ENCODE measurements around the gene CBLIF.

GRCh38 chr11:59866397-59866796 is 21.1 kb upstream of the CBLIF start, which contains the start of gene TCN1:
- TF ChIP-seq EZH2 (IDR thresholded peaks at IDR 0.05; ENCODE audit: insufficient read depth, poor library complexity, severe bottlenecking) (no peak), EZH2phosphoT487 (IDR thresholded peaks at IDR 0.05; ENCODE audit: insufficient read depth, low read depth) (no peak)

Measured in GM23248 (cell line).